GM12878 (cell line): ENCODE results near the gene DNAI2. TPM values are rescaled to one million over a fixed set of nuclear protein-coding genes. Genes with fewer than 3 reads are reported as not detected.

Experiments used
- CBFB ChIP-seq: IDR thresholded peaks from 2 replicates; pipeline ENCODE4 v1.6.1; 2016; ENCODE audit warnings: antibody characterized with exemption, low read depth
- CBX3 ChIP-seq: fragments of 200-600 bp; sonication (generic); IDR thresholded peaks from 2 replicates; pipeline ENCODE4 v1.6.1; 2016; ENCODE audit warnings: low read depth, borderline replicate concordance
- CREB1 ChIP-seq: IDR thresholded peaks from 2 replicates; pipeline ENCODE4 v1.6.1; 2012; ENCODE audit warnings: low read depth, mild to moderate bottlenecking, inconsistent platforms
- DPF2 ChIP-seq: fragments of 450-650 bp; IDR thresholded peaks from 2 replicates; pipeline ENCODE4 v1.6.1; 2017; ENCODE audit warnings: mild to moderate bottlenecking
- MYC ChIP-seq: IDR thresholded peaks from 2 replicates; pipeline ENCODE4 v1.6.1; 2011; ENCODE audit warnings: mild to moderate bottlenecking, low read length, moderate library complexity, inconsistent platforms; ENCODE audit not compliant: insufficient read depth, insufficient replicate concordance, insufficient read length, severe bottlenecking
- NFYB ChIP-seq: IDR thresholded peaks from 2 replicates; pipeline ENCODE4 v1.6.1; 2011; ENCODE audit warnings: low read depth, mild to moderate bottlenecking, low read length, improper control_type of control experiment, moderate library complexity; ENCODE audit not compliant: insufficient read depth
- NR2C1 ChIP-seq: fragments of 450-650 bp; IDR thresholded peaks from 2 replicates; pipeline ENCODE4 v1.6.1; 2017; ENCODE audit warnings: antibody characterized with exemption, mild to moderate bottlenecking, moderate library complexity
- PML ChIP-seq: IDR thresholded peaks from 2 replicates; pipeline ENCODE4 v1.6.1; 2012; ENCODE audit warnings: low read length, inconsistent platforms
- SPI1 ChIP-seq: IDR thresholded peaks from 2 replicates; pipeline ENCODE4 v1.6.1; 2011; ENCODE audit warnings: low read depth, mild to moderate bottlenecking, low read length, moderate library complexity, borderline replicate concordance; ENCODE audit not compliant: insufficient read depth
- STAT3 ChIP-seq: IDR thresholded peaks from 2 replicates; pipeline ENCODE4 v1.6.1; 2011; ENCODE audit warnings: low read depth, low read length, improper control_type of control experiment
- ZNF207 ChIP-seq: fragments of 450-650 bp; IDR thresholded peaks from 2 replicates; pipeline ENCODE4 v1.6.1; 2014; ENCODE audit warnings: antibody characterized with exemption, mild to moderate bottlenecking, borderline replicate concordance
- polyA plus RNA-seq, 11 experiments: library from polyadenylated mRNA; depleted of rRNA in 4 of 11; unstranded in 6 of 11; stranded (reverse) in 5 of 11; fragments of >200 nt; fragmentation: Nextera tagmentation in 4 of 11; fragmentation: Illumina TruSeq in 1 of 11; extraction: Ambion mirVana in 4 of 11; extraction: Trizol in 1 of 11; gene quantifications; 1 replicate in 1 of 11; 2 replicates in 10 of 11; pipeline versions ENCODE4 v1.2.1 to v1.2.3, GENCODE V29; 2011 to 2016; ENCODE audit warnings: inconsistent platforms in 2 of 11, missing spikeins in 2 of 11, low read depth in 1 of 11
- total RNA-seq, 4 experiments: library from RNA; depleted of rRNA in 3 of 4; stranded (reverse); fragments of >200 nt in 3 of 4; fragmentation: Illumina TruSeq in 1 of 4; extraction: Trizol in 1 of 4; gene quantifications; 2 replicates each; pipeline versions ENCODE4 v1.2.1 to v1.2.3, GENCODE V29; 2013 to 2021
- TF ChIP-seq, protein P1 (sequence below): IDR thresholded peaks from 2 replicates; pipeline ENCODE4 v1.6.1; 2012; ENCODE audit warnings: improper control_type of control experiment, low read depth, low read length; ENCODE audit not compliant: insufficient replicate concordance
- TF ChIP-seq, protein P2 (sequence below): fragments of 450-650 bp; formaldehyde crosslinking; IDR thresholded peaks from 2 replicates; pipeline ENCODE4 v1.5.0; 2022; ENCODE audit warnings: mild to moderate bottlenecking, missing genetic modification characterization
- TF ChIP-seq, protein P3 (sequence below): fragments of 450-650 bp; IDR thresholded peaks from 2 replicates; pipeline ENCODE4 v1.6.1; 2017; ENCODE audit warnings: borderline replicate concordance
- TF ChIP-seq, protein P4 (sequence below): fragments of 150-350 bp; IDR thresholded peaks from 2 replicates; pipeline ENCODE4 v1.6.1; 2014; ENCODE audit warnings: mild to moderate bottlenecking, low read depth, low read length

Gene DNAI2
- total and polyA plus RNA-seq, 10 of the 15 experiments (the other 5 are each of a cell fraction or from before 2014, with no cell fraction given), result 0.04 to 1.8 (median 0.13) TPM

DNA sequence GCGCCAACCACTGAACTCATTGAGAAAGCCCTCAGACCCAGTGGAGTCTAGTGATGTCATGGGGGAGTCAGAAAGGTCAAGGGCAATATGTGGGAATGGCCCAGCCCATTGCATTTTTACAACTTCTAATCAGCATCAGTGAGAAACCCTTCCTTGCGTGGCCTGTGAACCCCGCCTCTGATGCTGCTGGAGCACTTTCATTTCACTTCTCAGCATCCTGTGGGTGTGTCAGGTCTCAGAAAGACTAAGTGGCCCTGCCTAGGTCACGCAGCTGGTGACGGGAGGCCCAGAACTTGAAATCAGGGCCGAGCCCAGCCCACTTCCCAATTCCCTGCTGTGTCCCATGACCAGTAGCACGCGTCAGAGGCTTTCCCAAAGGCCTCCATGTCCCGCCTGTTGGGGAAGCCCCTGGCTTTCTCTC lies 6.1 kb downstream of the DNAI2 start (continued):
- TF ChIP-seq, protein P1, sequence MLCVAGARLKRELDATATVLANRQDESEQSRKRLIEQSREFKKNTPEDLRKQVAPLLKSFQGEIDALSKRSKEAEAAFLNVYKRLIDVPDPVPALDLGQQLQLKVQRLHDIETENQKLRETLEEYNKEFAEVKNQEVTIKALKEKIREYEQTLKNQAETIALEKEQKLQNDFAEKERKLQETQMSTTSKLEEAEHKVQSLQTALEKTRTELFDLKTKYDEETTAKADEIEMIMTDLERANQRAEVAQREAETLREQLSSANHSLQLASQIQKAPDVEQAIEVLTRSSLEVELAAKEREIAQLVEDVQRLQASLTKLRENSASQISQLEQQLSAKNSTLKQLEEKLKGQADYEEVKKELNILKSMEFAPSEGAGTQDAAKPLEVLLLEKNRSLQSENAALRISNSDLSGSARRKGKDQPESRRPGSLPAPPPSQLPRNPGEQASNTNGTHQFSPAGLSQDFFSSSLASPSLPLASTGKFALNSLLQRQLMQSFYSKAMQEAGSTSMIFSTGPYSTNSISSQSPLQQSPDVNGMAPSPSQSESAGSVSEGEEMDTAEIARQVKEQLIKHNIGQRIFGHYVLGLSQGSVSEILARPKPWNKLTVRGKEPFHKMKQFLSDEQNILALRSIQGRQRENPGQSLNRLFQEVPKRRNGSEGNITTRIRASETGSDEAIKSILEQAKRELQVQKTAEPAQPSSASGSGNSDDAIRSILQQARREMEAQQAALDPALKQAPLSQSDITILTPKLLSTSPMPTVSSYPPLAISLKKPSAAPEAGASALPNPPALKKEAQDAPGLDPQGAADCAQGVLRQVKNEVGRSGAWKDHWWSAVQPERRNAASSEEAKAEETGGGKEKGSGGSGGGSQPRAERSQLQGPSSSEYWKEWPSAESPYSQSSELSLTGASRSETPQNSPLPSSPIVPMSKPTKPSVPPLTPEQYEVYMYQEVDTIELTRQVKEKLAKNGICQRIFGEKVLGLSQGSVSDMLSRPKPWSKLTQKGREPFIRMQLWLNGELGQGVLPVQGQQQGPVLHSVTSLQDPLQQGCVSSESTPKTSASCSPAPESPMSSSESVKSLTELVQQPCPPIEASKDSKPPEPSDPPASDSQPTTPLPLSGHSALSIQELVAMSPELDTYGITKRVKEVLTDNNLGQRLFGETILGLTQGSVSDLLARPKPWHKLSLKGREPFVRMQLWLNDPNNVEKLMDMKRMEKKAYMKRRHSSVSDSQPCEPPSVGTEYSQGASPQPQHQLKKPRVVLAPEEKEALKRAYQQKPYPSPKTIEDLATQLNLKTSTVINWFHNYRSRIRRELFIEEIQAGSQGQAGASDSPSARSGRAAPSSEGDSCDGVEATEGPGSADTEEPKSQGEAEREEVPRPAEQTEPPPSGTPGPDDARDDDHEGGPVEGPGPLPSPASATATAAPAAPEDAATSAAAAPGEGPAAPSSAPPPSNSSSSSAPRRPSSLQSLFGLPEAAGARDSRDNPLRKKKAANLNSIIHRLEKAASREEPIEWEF, result no peak
- TF ChIP-seq DPF2, result 0 out of 2 replicates have a peak, but pooled peaks have one; percentile 22
- peak; percentile 47; the same call in 1 of the 2 replicates for TF ChIP-seq SPI1
- TF ChIP-seq STAT3, result no peak
- no peak for TF ChIP-seq CBX3
- TF ChIP-seq, protein P2, sequence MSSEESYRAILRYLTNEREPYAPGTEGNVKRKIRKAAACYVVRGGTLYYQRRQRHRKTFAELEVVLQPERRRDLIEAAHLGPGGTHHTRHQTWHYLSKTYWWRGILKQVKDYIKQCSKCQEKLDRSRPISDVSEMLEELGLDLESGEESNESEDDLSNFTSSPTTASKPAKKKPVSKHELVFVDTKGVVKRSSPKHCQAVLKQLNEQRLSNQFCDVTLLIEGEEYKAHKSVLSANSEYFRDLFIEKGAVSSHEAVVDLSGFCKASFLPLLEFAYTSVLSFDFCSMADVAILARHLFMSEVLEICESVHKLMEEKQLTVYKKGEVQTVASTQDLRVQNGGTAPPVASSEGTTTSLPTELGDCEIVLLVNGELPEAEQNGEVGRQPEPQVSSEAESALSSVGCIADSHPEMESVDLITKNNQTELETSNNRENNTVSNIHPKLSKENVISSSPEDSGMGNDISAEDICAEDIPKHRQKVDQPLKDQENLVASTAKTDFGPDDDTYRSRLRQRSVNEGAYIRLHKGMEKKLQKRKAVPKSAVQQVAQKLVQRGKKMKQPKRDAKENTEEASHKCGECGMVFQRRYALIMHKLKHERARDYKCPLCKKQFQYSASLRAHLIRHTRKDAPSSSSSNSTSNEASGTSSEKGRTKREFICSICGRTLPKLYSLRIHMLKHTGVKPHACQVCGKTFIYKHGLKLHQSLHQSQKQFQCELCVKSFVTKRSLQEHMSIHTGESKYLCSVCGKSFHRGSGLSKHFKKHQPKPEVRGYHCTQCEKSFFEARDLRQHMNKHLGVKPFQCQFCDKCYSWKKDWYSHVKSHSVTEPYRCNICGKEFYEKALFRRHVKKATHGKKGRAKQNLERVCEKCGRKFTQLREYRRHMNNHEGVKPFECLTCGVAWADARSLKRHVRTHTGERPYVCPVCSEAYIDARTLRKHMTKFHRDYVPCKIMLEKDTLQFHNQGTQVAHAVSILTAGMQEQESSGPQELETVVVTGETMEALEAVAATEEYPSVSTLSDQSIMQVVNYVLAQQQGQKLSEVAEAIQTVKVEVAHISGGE (CRISPR knock-in tag), result no peak
- TF ChIP-seq, protein P3, sequence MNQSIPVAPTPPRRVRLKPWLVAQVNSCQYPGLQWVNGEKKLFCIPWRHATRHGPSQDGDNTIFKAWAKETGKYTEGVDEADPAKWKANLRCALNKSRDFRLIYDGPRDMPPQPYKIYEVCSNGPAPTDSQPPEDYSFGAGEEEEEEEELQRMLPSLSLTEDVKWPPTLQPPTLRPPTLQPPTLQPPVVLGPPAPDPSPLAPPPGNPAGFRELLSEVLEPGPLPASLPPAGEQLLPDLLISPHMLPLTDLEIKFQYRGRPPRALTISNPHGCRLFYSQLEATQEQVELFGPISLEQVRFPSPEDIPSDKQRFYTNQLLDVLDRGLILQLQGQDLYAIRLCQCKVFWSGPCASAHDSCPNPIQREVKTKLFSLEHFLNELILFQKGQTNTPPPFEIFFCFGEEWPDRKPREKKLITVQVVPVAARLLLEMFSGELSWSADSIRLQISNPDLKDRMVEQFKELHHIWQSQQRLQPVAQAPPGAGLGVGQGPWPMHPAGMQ, result no peak
- TF ChIP-seq MYC, result no peak
- no peak for TF ChIP-seq CBFB
- TF ChIP-seq, protein P4, sequence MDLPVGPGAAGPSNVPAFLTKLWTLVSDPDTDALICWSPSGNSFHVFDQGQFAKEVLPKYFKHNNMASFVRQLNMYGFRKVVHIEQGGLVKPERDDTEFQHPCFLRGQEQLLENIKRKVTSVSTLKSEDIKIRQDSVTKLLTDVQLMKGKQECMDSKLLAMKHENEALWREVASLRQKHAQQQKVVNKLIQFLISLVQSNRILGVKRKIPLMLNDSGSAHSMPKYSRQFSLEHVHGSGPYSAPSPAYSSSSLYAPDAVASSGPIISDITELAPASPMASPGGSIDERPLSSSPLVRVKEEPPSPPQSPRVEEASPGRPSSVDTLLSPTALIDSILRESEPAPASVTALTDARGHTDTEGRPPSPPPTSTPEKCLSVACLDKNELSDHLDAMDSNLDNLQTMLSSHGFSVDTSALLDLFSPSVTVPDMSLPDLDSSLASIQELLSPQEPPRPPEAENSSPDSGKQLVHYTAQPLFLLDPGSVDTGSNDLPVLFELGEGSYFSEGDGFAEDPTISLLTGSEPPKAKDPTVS, result no peak
- no peak for TF ChIP-seq PML
- no peak for TF ChIP-seq ZNF207
- TF ChIP-seq CREB1, result peak; percentile 42; the same call in 1 of the 2 replicates
- TF ChIP-seq NR2C1, result peak; percentile 51
- no peak for TF ChIP-seq NFYB
